NCI-H524 treated with DMSO at 0.1 percent for 48 hours (cell line): ENCODE results near the gene SLC7A1.

ENCODE experiments used
- DNase-seq: peaks from one replicate; lab custom pipeline; 2025; lab: John Stamatoyannopoulos, UW

SLC7A1 gene

GRCh38 chr13:29561918-29562317 lies 33.6 kb downstream of the SLC7A1 start:
- DNase-seq = no peak

- DNase-seq = no peak
These were observed 38.7 kb downstream of the SLC7A1 start for GRCh38 chr13:29556742-29557141.

- no peak for DNase-seq
These were observed 44.3 kb downstream of the SLC7A1 start for GRCh38 chr13:29551214-29551613.

DNA sequence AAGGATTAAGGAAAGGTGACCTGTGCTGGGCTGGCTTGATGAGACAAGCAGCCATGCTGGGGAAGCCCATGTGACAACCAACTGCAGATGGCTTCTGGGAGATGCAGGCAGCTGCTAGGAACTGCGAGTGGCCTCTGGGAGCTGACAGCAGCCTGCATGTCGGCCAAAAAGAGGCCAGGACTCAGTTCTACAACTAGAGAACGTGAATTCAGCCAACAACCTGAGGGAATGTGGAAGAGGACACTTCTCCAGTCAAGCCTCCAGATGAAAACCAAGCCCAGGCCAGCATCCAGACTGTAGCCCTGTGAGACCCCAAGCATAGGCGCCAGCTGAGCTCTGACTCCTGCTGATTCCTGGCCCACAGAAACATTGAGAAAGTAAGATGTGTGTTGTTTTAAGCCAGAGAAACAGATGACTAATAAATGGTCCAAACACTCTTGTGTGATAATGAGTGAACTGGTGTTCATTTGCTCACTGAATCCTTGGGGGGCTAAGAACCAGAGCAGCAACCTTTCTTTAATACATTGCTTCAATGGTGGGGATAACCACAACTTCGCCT lies 45.0 kb downstream of the SLC7A1 start:
- DNase-seq = no peak

- no peak for DNase-seq
These were observed 46.8 kb downstream of the SLC7A1 start for GRCh38 chr13:29548722-29549121.

DNA sequence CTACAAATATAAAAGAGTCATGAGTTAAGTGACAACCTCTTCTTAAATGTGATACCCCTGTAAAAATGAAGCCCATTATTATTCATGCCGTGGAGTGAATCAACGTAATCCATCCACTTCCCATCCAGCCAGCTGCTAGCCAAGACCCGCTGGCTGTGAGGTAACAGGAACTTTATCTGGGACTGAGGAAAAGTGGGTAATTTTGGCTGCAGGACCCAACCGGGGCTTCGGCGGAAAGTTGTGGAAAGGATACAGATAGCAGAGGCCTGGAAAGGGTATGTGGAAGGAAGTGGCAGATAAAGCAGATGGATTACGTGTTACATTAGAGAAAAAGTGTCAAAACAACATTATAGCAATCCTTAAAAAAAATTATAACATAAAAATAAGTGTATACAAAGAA lies 48.3 kb downstream of the SLC7A1 start:
- no peak for DNase-seq

GRCh38 chr13:29546662-29547061 lies 48.8 kb downstream of the SLC7A1 start:
- DNase-seq = no peak

GRCh38 chr13:29545988-29546387 lies 49.5 kb downstream of the SLC7A1 start:
- DNase-seq = no peak

DNA sequence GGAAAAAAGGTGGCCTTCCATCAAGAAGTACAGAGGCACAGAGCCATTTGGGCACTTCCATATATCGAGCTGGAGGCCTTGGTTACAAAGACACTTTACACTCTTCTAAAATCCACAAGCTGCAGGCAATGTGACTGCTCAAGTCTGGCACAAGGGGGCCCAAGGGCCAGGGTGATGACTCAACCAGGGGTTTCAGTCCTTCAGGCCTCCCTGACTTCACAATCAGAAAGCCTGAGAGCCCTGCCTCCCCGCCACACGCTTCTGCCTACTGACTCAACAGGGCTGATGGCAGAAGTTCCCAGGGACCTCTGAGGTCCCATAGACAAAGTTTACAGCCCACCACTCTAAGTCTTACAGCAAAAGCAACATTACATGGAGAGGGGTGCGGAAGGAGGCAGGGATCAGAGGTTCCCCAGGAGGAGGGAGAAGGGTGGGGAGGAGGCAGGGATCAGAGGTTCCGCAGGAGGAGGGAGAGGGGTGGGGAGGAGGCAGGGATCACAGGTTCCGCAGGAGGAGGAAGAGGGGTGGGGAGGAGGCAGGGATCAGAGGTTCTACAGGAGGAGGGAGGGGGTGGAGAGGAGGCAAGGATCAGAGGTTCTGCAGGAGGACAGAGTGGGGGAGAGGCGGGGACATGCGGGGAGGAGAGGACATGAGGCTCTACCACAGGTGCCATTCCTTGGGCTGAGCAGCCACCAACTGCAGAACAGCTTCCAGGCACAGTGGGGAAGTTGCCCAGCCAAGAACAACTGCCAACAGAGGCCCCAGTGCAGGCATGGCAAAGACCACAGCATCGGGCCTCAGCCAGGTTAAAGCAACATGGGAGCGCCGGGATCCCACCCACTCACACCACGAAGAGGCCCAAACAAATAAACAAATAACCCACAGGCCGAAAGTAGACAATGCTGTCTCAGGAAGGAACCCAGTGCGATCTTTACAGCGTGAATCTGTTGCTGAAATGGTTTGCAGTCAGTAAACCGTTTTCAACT lies 52.0 kb downstream of the SLC7A1 start:
- DNase-seq = no peak

DNA sequence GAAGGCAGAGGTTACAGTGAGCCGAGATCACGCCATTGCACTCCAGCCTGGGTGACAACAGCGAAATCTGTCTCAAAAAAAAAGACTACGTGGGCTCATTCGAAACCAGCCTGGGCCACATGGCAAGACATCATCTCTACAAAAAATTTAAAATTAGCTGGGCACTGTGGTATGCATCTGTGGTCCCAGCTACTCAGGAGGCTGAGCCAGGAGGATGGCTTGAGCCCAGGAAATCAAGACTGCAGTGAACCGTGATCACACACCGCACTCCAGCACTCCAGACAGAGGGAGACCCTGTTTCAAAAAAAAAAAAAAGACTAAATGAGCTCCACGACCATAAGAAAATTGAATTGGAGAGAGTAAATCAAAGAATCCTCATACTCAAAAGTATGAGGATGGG lies 53.1 kb downstream of the SLC7A1 start:
- no peak for DNase-seq

DNA sequence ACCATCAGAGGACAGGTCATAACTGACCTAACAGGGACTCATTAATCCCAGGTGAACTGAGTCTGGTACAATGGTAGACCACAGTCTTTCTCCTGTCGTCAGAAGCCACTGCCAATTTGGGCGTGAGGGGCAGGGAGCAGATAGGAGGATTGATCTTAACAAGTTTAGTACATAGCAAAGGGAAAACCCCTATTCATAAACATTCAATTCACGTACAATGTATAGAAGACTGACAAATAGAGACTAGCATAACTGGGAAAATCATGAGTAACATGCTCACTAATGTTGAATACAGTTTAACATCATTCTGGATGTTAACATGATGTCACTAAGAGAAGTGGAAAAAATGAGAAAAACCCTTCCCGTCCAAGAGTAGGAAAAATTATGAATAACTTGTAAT lies 54.1 kb downstream of the SLC7A1 start:
- no peak for DNase-seq

DNA sequence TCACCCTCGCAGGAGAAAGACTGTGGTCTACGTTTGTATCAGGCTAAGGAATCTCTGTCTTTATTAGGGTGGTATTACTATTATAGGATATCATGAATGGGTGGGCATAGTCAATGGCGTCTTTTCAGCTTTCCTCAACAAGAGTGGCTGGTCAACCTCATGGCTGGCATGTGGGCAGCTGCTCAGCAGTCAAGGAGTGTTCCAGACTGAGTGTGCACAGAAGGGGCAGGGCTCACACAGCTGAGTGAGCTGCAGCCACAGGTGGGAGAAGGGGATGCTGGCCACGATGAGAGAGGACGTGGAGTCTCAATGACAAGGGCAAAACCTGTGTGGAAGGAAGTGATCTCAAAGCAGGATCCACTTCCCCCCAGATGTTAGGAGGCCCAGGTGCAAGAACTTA lies 54.7 kb downstream of the SLC7A1 start:
- no peak for DNase-seq

- DNase-seq = no peak
These were observed 55.2 kb downstream of the SLC7A1 start for GRCh38 chr13:29540334-29540733.

GRCh38 chr13:29539856-29540255 lies 55.6 kb downstream of the SLC7A1 start:
- no peak for DNase-seq

DNA sequence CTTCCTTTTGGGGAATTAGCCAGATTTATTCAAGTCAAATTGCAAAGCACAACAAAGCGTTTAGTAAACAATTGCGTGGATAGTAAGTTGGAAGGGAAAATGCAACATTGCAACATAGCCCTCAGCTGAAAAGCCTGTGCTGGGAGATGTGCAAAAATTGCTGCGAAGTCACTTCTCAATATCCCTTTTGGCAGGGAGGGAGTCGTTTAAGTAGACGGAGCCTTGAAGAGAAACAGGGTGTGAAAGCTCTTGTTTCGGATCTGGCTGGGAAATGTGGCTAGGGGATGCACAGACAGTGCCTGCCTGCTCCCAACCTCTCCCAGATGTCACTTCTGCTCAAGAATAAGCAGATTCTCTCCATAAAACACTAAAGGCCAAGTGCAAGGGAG lies 56.8 kb downstream of the SLC7A1 start:
- no peak for DNase-seq

DNA sequence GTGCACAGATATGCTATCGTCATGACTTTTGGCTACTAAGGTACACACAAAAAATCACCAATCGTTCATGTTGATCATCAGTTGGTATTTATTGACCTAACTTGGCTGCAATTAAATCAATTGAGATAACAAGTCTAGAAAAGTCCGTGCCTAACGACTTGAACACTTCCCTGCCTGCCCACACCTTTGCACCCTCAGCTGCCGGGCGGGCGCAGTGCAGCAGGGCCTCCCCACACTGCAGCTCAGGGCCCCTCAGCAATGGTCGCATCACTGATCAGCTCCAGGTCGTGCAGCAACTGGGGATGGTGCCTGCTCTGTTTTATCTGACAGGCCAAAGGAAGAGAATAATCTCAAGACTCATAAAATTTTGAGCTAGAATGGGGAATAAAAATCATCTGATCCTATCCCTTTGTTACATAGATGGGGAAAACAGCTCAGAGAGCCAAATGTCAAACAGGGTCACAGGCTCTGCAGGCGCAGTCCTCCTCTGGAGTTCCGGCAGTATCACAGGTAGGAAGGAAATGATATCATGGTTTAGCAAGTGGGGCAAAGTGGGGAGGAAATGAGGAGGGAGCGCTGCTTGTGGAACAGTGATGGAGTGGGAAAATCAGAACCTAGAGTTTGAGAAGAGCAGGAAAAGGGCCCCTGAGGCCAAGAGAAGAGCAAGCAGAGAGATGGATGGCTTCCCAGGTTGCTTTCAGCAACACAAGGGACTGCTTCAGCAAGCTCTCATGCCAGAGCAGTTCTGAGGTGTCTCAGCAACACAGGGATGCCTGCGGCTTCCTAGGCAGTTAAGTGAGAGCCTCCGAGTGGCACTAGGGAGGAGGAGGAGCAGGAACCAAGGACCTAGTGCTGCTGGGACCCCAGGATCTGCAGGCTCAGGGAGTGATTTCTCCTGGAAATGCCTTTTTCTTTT lies 57.5 kb downstream of the SLC7A1 start:
- no peak for DNase-seq

DNA sequence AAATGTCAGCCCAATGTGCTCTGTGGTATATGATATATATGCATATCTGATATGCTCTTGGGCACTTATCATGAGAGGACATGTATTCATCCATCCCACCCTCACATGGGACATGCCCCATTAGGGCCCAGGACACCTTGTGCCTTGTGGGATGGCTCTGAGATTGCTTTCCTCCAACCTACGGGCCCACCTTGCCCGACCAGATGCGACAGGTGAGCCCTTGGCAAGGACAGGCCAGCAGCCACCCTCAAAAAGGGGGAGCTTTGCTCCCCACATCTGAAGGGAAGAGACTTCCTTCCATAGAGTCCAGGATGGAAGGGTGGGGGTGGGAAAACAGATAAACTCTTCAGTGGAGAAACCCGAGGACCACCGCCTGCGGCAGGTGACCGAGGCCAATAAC lies 58.6 kb downstream of the SLC7A1 start:
- DNase-seq = no peak

- DNase-seq = no peak
These were observed 59.5 kb downstream of the SLC7A1 start for GRCh38 chr13:29535663-29536655.

- DNase-seq = no peak
These were observed 61.4 kb downstream of the SLC7A1 start for GRCh38 chr13:29534083-29534482.

GRCh38 chr13:29532821-29533220 lies 62.7 kb downstream of the SLC7A1 start:
- DNase-seq = no peak

GRCh38 chr13:29532116-29532515 lies 63.4 kb downstream of the SLC7A1 start:
- no peak for DNase-seq
